ENCODE measurements around the gene U2SURP. TPM values are rescaled to one million over a fixed set of nuclear protein-coding genes. Genes with fewer than 3 reads are reported as not detected.
"Not testable (repeated sequence)": the region's sequence is repeated elsewhere in the genome, so short reads cannot be mapped to it uniquely, and the experiment has no call there.

The U2SURP gene
- total RNA-seq, 1 donor from 2014 or later = 22.5 TPM

DNA sequence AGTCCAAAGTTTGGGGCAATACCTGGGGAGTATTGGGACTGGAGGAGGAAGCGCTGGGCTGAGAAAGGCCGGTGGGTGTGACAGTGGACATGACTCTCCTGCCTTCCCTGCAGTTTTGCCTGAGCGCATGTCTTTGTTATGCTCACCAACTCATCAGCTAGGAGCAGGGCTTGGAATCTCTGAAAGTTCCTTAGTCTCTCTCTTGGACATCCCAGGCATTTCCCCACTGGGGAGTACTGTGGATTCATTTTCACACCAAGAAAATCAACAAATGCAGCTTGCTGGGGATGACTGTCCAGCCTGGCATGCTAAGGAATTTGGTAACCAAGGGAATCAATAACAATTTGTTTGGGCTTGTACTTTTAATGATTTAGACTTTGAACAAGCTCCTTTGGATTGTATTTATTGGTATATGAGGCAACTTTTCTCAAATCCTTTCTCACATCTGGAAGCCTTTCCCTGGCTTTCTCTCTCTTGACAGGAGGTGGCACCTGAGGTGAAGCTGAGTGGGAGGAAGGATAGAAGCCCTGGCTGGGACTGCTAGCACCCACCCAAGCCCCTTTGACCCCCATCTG, 69.7 kb downstream of the U2SURP start:
- DNase-seq (ENCODE audit: low read depth in 2 of 2) = peak in 1 of 2 donors; percentile 9

DNA sequence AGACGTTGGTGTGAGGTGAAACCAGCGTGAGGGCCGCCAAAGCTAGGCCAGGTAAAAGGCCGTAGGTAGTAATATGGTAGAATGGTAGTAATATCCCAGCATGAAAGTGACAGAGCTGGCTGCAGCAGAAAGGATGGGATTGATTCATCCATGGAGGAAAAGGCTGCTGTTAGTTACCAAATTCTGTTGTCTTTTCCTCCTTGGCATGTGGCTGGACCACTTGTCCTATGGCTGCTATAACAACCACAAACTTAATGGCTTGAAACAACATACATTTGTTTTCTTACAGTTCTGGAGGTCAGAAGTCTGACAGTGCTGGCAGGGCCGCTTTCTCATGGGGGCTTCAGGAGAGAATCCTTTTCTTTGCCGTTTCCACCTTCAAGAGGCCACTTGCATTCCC, 70.4 kb downstream of the U2SURP start:
- no peak for DNase-seq (ENCODE audit: low read depth in 2 of 2)

- DNase-seq (ENCODE audit: low read depth in 2 of 2) = not testable (repeated sequence)
Observed at GRCh38 chr3:143072298-143073020, 71.1 kb downstream of the U2SURP start.

- not testable (repeated sequence) for DNase-seq (ENCODE audit: low read depth in 2 of 2)
Observed at GRCh38 chr3:143073541-143073940, 72.2 kb downstream of the U2SURP start.

DNA sequence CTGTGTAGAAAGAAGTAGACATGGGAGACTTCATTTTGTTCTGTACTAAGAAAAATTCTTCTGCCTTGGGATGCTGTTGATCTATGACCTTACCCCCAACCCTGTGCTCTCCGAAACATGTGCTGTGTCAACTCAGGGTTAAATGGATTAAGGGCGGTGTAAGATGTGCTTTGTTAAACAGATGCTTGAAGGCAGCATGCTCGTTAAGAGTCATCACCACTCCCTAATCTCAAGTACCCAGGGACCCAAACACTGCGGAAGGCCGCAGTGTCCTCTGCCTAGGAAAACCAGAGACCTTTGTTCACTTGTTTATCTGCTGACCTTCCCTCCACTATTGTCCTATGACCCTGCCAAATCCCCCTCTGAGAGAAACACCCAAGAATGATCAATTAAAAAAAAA, 72.6 kb downstream of the U2SURP start:
- not testable (repeated sequence) for DNase-seq (ENCODE audit: low read depth in 2 of 2)

DNA sequence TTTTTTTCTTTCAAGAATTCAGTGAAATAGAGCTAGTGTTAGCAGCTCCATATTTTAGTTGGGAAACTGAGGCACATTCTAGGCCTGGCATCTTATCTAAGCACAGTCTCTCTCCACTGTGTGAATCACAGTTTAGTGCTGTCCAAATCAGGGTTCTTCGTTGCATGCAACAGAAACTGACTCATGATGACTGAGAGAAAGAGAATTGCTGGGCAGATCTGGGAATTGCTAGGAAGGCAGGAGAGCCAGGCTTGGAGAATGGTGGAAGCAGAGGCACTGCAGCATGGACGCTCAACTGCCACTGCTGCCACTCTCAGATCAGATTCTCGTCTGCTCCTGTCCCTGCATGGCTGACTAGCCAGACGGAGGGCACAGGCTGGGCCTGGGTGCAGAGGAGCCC, 77.5 kb downstream of the U2SURP start:
- no peak for DNase-seq (ENCODE audit: low read depth in 2 of 2)

DNA sequence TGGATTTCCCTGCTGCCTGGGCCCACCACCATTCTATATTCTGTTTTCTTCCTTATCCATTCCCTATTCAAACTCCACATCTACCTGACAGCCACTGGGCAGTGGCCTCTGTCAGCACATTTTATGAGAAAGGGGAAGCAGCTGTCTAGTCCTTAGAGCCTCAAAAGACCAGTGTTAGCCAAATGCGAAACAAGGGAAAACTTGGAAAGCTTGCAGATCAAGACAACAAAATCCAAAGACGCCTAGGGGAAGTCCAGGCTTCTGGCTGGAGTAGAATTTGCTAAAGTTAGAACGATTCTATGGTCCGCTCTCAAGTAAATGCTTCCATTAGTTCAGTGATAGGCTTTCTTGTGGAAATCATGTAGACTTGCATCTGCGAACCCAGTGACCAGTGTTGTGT, 78.8 kb downstream of the U2SURP start:
- no peak for DNase-seq (ENCODE audit: low read depth in 2 of 2)

DNA sequence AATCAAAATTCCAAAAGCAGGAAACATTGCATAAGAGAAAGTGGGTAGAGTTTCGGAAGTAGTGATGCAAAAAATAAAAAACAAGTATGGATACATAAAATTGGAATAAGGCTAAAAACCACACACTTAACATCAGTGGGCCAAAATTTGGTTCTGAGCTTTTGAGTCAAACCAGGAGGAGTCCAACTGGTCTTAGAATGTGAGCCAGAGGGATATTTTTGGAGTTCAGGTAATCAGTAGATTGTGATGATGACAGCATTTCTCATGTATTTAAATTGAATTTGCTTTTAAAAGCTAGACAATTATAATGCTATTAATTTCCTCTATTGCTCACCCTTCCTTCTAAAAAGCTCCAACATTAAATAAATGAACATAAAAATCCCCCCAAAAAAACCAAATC, 80.0 kb downstream of the U2SURP start:
- no peak for DNase-seq (ENCODE audit: low read depth in 2 of 2)

GRCh38 chr3:143081844-143082778, 80.7 kb downstream of the U2SURP start:
- no peak for DNase-seq (ENCODE audit: low read depth in 2 of 2)

GRCh38 chr3:143083781-143084180, 82.4 kb downstream of the U2SURP start:
- DNase-seq (ENCODE audit: low read depth in 2 of 2) = no peak

- DNase-seq (ENCODE audit: low read depth in 2 of 2) = peak; percentile 11 to 85
Observed at GRCh38 chr3:143084856-143085731, 83.7 kb downstream of the U2SURP start.

DNA sequence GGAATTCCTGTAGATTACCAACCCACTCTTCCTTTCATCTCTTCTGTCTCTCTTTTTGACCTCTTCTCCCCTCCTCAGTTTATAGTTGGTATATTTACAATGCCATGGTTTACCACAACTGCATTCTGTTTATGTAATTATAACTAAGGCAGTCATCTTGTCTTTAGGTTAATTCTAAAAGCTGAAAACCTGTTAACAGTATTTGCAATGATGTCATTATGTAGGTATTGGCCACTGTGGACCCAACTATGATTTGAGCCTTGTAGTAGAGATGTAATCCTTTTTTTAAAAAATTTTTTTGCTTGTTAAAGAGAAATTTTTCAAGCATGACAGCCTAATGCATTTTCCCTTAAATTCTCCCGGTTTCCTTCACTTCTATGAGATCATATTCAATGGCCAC, 87.5 kb downstream of the U2SURP start:
- DNase-seq (ENCODE audit: low read depth in 2 of 2) = no peak

DNA sequence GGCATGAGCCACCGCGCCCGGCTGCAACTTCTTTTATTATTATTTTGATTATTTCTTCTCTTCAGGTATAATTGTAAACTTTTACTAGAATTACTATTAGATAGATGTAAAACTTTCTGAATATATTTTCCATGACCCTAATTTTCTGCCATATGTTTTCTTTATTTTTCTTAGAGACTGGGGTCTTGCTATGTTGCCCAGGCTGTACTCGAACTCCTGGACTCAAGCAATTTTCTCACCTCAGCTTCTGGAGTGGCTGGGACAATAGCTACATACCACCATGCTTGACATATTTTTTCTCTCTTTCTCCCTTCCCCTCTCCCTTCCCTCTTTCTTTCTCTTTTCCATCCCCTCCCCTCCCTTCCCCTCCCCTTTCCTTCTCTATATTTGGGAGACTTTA, 88.6 kb downstream of the U2SURP start:
- DNase-seq (ENCODE audit: low read depth in 2 of 2) = no peak

DNA sequence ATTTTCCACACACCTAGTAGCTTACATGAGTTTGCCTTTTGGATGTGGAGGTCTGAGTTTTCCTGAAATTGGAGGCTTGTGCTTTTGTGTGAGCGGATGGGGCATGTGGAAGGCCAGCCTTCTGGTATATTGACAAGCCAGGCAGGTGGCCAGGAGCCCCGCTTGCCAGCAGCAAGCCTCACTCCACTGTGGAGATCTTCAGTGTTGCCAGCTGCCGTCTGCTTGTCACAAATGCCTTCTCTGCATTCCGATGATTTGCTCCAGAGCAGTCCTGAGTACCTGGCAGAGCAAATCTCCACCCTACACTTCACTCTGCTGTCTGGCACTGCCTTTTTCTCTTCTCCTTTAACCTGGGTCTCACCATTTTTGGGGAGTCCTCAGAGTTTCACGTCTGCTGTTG, 89.1 kb downstream of the U2SURP start:
- DNase-seq (ENCODE audit: low read depth in 2 of 2) = no peak

DNA sequence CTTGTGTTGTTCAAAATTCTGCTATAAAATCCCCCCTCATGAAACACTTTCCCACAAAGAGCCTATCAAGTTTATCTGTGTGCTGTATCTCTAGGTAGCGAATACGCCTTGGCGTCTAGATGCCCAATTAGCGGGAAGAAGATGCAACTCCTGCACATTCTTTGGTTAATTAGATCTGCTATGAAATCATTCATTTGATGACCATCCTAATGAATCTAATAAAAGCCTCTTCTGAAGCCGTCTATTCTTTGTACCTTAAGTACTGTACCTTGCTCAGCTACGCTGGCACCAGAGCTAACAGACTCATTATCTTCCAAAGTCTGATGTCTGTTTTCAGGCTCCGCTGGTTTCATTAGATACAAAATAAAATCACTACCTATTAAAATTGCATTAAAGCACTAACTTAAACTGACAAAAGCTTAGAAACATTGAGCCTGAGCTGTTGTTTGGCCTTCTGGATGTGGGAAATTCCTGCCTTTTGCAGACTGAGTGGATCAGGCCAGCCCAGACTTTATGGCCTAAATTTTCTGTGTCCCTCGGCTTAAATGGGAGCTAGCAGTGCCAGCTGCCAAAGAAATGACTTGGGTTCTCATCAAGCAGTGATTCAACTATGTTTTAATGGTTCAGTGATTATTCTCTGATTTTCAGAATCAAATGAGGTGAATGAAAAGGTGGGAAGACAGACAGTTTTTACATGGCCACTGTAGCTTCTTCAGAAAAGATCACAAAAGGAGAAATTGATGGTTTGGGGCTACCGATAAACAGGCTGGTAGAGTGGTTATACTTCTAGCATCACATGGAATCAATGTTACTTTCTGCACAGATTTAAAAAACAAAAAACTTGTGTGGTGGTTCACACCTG, 89.8 kb downstream of the U2SURP start:
- no peak for DNase-seq (ENCODE audit: low read depth in 2 of 2)

DNA sequence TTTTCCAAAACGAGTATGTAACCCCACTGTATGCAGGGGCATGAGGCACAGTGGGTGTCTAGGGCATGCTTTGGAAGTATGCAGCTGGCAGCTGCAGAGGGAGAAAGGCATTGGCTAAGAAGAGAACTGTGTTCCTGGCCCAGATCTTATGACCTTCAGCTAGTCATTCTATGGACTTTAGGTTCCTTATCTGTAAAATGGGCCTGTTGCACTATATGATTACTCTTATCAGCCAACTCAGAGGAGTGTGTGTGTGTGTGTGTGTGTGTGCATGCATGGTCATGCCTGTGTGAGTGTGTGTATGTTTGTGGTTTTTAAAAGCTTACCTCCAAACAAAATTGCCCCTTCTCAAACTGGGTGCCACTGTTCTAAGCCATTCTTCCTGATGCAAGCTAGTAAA, 90.8 kb downstream of the U2SURP start:
- DNase-seq (ENCODE audit: low read depth in 2 of 2) = no peak

DNA sequence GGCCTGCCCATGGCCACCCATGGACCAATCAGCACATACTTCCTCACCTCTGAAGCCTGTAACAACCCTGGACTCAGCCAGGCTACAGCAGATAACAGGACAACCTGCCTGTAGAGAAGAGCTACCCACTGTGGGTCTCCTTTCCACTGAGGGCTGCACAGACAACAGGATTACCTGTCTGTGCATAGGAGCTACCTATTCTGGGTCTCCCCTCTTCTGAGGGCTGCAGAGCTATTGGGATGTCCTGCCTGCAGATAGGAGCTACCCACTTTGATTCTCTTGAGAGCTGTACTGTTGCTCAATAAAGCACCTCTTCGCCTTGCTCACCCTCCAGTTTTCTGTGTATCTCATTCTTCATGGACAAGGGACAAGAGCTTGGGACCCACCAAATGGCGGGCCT, 94.4 kb downstream of the U2SURP start:
- DNase-seq (ENCODE audit: low read depth in 2 of 2) = no peak

GRCh38 chr3:143098032-143098764, 96.8 kb downstream of the U2SURP start:
- DNase-seq (ENCODE audit: low read depth in 2 of 2) = no peak

DNA sequence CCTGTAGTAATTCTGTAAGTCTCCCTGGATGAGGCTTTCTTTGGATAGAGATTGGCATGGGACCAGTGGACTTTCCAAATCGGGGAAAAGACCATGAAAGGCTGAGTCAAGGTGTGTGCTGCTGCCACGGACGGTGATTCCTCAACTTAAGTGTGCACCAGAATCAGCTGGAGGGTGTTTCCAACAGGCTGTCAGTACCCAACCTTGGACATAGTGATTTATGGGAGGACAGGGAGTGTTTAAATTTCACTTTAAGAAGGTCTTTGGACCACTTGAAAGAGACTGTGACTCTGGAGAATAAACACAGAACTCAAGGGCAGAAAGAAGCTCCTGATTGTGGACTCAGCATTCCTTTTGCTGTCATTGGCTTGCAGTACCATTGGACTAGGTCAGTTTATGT, 97.8 kb downstream of the U2SURP start:
- no peak for DNase-seq (ENCODE audit: low read depth in 2 of 2)

GRCh38 chr3:143099690-143100089, 98.3 kb downstream of the U2SURP start:
- DNase-seq (ENCODE audit: low read depth in 2 of 2) = no peak

Data from dermis microvascular lymphatic vessel endothelial cell (primary cell).